ENCODE measurements around the gene CRYBB2.
A peak's percentile ranks its signal among the peaks of the same experiment; 100 is the strongest.
"Not testable (repeated sequence)": the region's sequence is repeated elsewhere in the genome, so short reads cannot be mapped to it uniquely, and the experiment has no call there.

The CRYBB2 gene

DNA sequence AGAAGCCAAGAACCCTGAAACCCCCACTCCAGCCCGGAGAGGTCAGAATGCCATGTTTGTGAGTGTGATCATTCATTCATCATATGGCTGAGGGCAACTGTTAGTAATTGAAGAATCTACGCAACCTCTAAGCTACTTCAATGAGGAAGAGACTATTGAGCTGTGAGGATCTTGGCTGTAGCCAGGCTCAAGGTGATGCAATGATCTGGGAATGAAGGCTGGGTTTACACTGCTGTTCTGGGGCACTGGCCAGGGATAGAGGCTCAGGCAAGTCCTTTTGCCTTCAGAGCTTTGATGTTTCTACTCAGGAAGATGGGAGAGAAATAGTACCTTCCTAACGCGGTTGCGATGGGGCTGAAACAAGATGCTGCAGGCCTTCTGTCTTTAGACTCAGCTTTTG, 12.9 kb downstream of the CRYBB2 start:
- DNase-seq (ENCODE audit: insufficient read length, low spot score): no peak
- no peak for FAIRE-seq

DNA sequence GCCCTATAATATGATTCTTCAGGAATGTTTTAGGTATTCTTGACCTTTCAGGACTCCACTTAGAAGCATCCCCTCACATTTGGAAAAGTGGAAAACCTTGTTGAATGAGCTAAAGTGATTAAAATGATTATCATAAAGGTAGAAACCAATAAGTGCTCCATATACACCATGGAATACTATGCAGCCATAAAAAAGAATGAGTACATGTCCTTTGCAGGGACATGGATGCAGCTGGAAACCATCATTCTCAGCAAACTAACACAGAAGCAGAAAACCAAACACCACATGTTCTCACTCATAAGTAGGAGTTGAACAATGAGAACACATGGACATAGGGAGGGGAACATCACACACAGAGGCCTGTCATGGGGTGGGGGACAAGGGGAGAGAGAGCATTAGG, 14.3 kb downstream of the CRYBB2 start:
- DNase-seq (ENCODE audit: insufficient read length, low spot score); FAIRE-seq: not testable (repeated sequence)

DNA sequence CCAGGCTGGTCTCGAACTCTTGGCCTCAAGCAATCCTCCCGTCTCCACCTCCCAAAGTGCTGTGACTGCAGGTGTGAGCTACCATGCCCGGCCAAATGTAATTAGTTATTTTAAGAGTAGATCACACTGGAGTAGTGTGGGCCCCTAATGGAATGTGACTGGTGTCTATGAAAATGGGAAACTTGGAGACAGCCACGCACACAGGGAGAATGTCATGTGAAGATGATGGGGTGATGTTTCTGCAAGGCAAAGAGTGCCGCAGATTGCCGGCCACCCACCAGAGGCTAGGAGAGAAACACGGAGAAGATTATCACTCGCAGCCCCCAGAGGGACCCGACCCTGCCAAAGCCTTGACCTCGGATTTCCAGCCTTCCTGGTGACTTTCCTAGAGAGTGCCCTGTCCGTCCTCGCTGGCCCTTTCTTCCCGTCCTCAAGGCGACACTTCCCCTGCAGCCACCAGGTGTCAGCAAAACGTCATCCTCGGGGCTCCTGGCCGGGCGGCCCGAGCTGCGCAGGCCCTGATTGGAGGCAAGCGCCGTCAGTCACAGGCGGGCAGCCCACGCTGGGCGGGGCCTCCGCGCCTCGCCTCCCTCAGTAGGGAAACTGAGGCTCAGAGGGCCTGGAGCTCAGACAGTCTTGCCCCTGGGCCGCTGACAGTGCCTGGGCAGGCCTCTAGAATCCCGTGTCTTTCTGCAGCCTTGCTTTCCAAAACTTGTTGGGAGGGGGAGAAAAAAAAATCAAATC, 16.3 kb downstream of the CRYBB2 start:
- FAIRE-seq: no peak
- DNase-seq (ENCODE audit: insufficient read length, low spot score): peak; percentile 95

DNA sequence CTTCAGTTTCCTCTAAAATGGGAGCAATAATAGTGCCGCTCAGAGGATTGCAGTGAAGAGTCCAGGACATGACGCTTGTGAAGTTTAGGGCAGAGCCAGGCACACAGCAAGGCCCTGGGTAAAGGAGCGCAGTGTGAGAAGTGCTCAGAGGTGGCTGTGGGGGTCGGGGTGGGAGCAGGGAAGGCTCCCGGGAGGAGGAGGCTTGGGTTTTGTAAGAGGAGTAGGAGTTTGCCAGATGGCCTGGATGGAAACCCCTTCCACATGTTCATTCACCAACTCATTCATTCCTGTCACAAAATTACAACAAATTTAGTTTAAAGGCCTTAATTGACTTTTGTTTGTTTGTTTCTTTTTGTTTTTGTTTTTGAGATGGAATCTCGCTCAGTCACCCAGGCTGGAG, 17.0 kb downstream of the CRYBB2 start:
- no peak for DNase-seq (ENCODE audit: insufficient read length, low spot score)
- FAIRE-seq: no peak

DNA sequence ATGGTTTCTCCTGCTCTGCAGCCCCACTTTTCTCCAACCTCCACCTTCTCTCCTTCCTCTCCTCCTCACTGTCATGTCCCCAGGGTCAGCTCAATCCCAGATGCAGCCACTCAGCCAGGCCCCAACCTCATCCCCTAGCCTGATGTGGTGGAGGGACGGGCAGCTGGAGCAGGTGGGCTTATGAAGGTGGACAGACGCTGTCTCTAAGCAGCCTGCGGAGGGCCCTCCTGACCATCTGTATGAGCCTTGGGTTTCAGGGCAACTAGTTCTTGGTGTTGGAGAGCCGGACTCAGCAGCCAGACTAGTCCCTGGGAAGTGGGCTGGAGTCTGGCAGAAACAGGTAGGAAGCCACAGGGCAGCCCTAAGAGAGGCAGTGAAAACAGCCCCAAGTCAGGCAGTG, 18.1 kb downstream of the CRYBB2 start:
- FAIRE-seq (no peak), DNase-seq (ENCODE audit: insufficient read length, low spot score) (no peak)

DNA sequence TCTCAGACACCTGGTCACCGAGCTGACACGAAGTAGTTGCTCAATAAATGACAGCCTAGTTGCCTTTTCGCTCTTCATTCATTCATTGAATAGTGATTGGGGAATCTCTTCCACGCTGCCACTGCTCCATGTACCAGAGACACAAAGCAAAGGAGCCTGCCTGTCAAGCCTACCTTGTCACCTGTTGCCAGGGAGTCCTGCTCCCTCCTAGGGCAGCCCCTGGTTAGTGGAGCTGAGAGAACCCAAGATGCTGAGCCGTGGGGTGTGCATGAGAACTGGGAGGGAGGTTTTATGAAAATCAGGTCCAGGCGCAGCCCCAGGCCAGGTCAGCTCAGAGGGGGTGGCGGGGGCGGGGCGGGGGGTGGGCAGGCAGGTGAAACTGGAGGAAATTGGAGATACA, 18.6 kb downstream of the CRYBB2 start:
- DNase-seq (ENCODE audit: insufficient read length, low spot score); FAIRE-seq: not testable (repeated sequence)

DNA sequence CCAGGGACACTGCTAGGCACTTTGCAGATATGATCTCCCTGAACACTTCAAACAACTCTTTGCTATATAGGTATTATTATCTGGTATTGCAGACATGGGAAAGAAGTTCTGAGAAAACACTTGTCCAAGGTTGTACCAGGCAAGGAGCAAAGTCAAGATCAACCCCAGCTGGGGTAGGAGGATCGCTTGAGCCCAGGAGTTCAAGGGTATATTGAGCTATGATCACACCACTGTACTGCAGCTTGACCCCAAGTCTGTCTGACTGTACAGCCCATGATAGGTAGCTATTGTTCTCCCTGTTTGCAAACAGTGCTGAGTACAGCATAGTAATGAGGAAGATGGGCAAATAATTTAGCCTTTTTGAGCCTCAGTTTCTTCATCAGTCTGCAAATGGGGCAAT, 35.7 kb downstream of the CRYBB2 start:
- DNase-seq (ENCODE audit: insufficient read length, low spot score); FAIRE-seq: not testable (repeated sequence)

DNA sequence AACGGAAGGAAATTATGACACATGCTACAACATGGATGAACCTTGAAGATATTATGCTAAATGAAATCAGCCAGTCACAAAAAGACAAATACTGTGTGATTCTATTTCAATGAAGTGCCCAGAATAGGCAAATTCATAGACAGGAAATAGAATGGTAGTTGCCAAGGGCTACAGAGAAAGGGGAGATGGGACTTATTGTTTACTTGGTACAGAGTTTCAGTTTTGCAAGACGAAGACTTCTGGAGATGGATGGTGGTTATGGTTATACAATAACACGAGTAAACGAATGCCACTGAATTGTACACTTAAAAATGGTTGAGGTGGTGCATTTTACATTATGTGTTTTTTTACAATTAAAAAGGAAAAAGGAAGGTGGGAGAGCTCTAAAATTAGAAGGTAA, 48.1 kb downstream of the CRYBB2 start:
- not testable (repeated sequence) for FAIRE-seq; DNase-seq (ENCODE audit: insufficient read length, low spot score)

DNA sequence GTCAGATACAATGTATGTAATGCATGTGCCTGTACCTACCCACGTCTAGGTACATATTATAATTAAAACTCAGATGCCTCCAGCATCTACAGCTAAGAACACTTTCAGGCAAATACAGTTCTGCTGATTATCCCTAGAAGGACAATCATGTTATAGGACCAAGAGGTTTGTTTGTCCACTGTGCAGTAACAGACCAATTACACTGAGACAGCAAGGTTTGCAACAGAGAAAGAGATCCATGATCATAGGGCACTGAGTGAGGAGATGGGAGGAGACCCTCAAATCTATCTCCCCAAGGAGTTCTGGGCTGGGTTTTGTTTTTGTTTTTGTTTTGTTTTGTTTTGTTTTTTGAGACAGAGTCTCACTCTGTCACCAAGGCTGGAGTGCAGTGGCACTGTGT, 49.5 kb downstream of the CRYBB2 start:
- not testable (repeated sequence) for DNase-seq (ENCODE audit: insufficient read length, low spot score); FAIRE-seq

DNA sequence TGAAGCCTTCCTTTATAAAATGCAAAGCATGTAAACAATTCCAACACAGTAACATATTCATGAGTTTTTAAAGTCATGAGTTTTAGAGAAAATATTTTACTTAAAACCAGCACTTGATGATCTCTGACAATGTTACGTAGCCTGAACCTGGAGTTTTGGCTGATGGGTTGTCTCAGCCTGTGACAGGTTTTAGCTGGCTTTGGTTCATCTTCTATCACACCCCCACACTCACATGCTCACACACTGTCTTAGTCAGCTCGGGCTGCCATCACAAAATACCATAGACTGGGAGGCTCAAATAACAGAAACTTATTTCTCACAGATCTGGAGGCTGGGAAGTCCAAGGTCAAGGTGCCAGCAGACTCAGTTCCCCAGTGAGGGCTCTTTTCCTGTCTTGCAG, 50.6 kb downstream of the CRYBB2 start:
- not testable (repeated sequence) for FAIRE-seq; DNase-seq (ENCODE audit: insufficient read length, low spot score)

DNA sequence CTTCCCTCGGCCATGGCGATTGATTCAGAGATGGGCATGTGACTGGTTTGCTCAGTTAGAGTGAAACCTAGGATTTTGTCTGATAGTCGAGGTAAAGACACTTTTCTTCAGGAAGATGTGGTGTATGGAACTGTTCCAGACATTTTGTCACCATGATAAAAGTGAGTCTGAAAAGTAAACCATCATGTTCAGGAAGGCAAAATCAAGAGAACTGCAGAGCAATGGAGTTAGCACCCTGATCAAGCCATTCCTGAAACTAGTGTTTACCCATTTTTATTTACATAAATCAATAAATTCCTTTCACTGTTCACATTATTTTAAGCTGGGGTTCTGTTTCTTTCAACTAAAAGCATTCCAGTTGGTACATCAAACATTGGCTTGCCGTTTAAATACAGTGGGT, 53.8 kb downstream of the CRYBB2 start:
- DNase-seq (ENCODE audit: insufficient read length, low spot score); FAIRE-seq: not testable (repeated sequence)

DNA sequence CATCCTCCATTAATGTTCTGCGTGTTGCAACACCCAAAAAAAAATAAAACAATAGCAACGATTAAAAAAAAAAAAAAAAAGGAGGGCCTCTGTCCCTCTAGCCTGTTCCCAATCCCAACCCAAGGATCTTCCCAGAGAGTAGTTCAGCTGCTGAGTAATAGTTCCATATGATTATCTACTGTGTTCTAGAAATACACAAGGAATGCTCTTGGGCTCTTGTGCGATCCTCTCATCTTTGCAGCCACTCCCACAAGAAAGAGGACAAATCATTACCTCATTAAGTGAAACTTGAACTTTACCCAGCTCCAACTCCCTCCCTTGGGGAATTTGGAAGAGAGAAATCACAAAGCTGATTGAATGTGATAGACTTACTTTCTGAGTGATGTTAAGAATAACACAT, 54.5 kb downstream of the CRYBB2 start:
- not testable (repeated sequence) for DNase-seq (ENCODE audit: insufficient read length, low spot score); FAIRE-seq

DNA sequence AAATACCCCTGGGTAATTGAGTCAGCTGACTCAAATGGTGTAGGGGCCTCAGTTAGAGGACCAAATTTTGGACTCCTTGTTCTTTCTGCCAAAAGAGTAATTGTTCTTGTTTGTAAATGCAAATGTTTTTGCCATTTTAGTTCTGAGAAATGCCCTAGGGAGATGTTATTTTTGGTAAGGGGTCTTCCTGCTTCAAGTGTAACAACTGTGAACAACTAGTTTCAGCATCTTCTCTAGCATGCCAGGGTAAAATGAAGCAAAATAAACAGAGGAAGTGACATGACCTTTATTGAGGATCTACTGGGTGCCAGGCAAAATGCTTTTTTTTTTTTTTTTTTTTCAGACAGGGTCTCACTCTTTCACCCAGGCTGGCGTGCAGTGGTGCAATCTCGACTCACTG, 60.7 kb downstream of the CRYBB2 start:
- not testable (repeated sequence) for FAIRE-seq; DNase-seq (ENCODE audit: insufficient read length, low spot score)

Data from HTR-8/SVneo (cell line).